GM12801 (cell line): Measurements from ENCODE around the gene FARS2.

Source experiments
- CTCF ChIP-seq: IDR thresholded peaks from one replicate; pipeline ENCODE4 v1.5.1; 2011; ENCODE audit warnings: control low read depth; ENCODE audit not compliant: insufficient read length; ENCODE audit errors: extremely low read depth

FARS2 gene

GRCh38 chr6:5266423-5266822, 5.1 kb downstream of the FARS2 start:
- no peak for TF ChIP-seq CTCF

GRCh38 chr6:5270093-5270680, 8.9 kb downstream of the FARS2 start:
- TF ChIP-seq CTCF, result no peak

DNA sequence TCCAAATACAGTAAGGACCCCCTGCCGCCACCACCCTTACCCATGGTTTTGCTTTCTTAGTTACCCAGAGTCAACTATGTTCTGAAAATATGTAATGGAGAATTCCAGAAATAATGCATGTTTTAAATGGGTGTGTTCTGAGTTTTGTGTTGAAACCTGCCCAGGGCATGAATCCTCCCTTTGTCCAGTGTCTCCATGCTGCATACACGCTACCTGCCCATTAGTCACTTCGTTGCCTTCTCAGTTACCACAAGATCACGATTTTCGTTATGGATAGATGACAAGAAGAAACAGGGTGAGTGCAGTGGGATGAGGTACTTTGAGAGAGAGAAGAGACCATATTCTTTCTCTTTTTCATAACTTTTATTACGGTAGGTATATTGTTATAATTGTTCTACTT, 10.6 kb downstream of the FARS2 start:
- TF ChIP-seq CTCF, result no peak

DNA sequence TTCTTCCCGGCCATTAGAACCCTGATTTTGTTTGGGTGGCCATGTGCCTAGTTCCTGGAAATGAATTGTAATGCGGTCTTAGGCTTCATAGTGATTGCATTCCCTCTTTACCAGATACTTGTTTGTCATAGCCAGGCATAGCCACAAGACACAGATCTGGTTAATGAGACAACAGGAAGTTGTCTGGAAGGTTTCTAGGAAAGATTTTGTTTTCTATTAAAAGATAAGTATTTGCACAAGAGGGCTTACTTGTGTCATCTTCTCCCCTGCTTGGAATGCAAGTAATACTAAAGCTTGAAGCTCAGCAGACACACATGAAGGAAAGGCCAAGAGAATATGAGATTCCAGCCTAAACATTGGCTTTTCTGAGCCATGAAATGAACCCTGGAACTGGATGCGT, 12.9 kb downstream of the FARS2 start:
- TF ChIP-seq CTCF, result no peak

GRCh38 chr6:5275497-5275896, 14.2 kb downstream of the FARS2 start:
- TF ChIP-seq CTCF, result no peak

- TF ChIP-seq CTCF, result no peak
Observed at GRCh38 chr6:5276581-5276980, 15.3 kb downstream of the FARS2 start.

GRCh38 chr6:5277589-5277988, 16.3 kb downstream of the FARS2 start:
- TF ChIP-seq CTCF, result no peak
